Caco-2 (cell line): ENCODE data around the gene STAB2. TPM values are rescaled to one million over a fixed set of nuclear protein-coding genes. Genes with fewer than 3 reads are reported as not detected.

Experiments
- BruUV-seq: library from RNA; stranded (reverse); fragments of 400-500 nt; replicated peaks from 2 replicates; lab custom pipeline; 2021; lab: Mats Ljungman, UMichigan
- CTCF ChIA-PET: fragments of 300-600 bp; sonication (Branson Sonifier 250); formaldehyde crosslinking; loops from one replicate; lab custom pipeline; 2022; ENCODE audit warnings: antibody characterized with exemption; lab: Charles Lee
- POLR2A ChIA-PET: fragments of 300-600 bp; sonication (Branson Sonifier 250); formaldehyde crosslinking; loops from one replicate; lab custom pipeline; 2022; ENCODE audit warnings: antibody characterized with exemption; lab: Charles Lee
- DNase-seq, 2 experiments: peaks; one replicate each; pipeline versions ENCODE4 v3.0.0 to v3.0.0-alpha.2; 2020 to 2022
- H3K27me3 ChIP-seq: replicated peaks from 2 replicates; pipeline ENCODE4 v1.6.0; 2011; ENCODE audit warnings: low read length; ENCODE audit not compliant: control insufficient read depth, insufficient read depth
- H3K36me3 ChIP-seq: 2 replicates; pipeline ENCODE4 v1.5.1; 2011; ENCODE audit warnings: low read length; ENCODE audit not compliant: control insufficient read depth, insufficient read depth
- H3K4me1 ChIP-seq: fragments of 250-450 bp; sonication (Bioruptor Pico); 2 replicates; pipeline ENCODE4 v1.5.1; 2020; ENCODE audit warnings: mild to moderate bottlenecking
- H3K4me3 ChIP-seq: 2 replicates; pipeline ENCODE4 v1.5.1; 2011; ENCODE audit warnings: low read depth, mild to moderate bottlenecking, control low read depth, low read length
- H3K9me3 ChIP-seq: fragments of 250-450 bp; sonication (Bioruptor Pico); 2 replicates; pipeline ENCODE4 v1.5.1; 2020; ENCODE audit warnings: mild to moderate bottlenecking, moderate library complexity
- H3K27ac Mint-ChIP-seq: one replicate; pipeline ENCODE4 v1.8.0; 2022; ENCODE audit warnings: mixed read lengths; ENCODE audit not compliant: unreplicated experiment
- H3K27me3 Mint-ChIP-seq: one replicate; pipeline ENCODE4 v1.8.0; 2022; ENCODE audit warnings: mixed read lengths; ENCODE audit not compliant: insufficient read depth, unreplicated experiment
- H3K36me3 Mint-ChIP-seq: one replicate; pipeline ENCODE4 v1.8.0; 2022; ENCODE audit warnings: mild to moderate bottlenecking, mixed read lengths; ENCODE audit not compliant: insufficient read depth, unreplicated experiment
- H3K4me1 Mint-ChIP-seq: one replicate; pipeline ENCODE4 v1.8.0; 2022; ENCODE audit warnings: low read depth, mixed read lengths; ENCODE audit not compliant: unreplicated experiment
- H3K4me3 Mint-ChIP-seq: one replicate; pipeline ENCODE4 v1.8.0; 2022; ENCODE audit warnings: mild to moderate bottlenecking, moderate library complexity, mixed read lengths; ENCODE audit not compliant: unreplicated experiment
- H3K9me3 Mint-ChIP-seq: one replicate; pipeline ENCODE4 v1.8.0; 2022; ENCODE audit warnings: mixed read lengths; ENCODE audit not compliant: unreplicated experiment
- intact Hi-C: fragments of 100-400 bp; cut with micrococcal nuclease; formaldehyde crosslinking; loops from one replicate; pipeline ENCODE4 v1.10.0; 2022; ENCODE audit not compliant: unreplicated experiment
- total RNA-seq: library from RNA; stranded (reverse); gene quantifications from 2 replicates; pipeline ENCODE4 v1.2.3, GENCODE V29; 2022
- TF ChIP-seq, protein P1 (sequence below), 2 experiments: fragments of 200-600 bp in 1 of 2; IDR thresholded peaks; 1 replicate in 1 of 2; 2 replicates in 1 of 2; pipeline versions ENCODE4 v1.5.1 to v1.8.0; 2011 to 2022; ENCODE audit warnings: antibody characterized with exemption in 1 of 2, control low read depth in 1 of 2, inconsistent platforms in 1 of 2, low read depth in 1 of 2, low read length in 1 of 2, mild to moderate bottlenecking in 1 of 2, moderate library complexity in 1 of 2; ENCODE audit not compliant: insufficient read depth in 1 of 2, severe bottlenecking in 1 of 2, unreplicated experiment in 1 of 2

STAB2 gene
- total RNA-seq, 1 experiment from 2014 or later: 0.25 TPM

DNA sequence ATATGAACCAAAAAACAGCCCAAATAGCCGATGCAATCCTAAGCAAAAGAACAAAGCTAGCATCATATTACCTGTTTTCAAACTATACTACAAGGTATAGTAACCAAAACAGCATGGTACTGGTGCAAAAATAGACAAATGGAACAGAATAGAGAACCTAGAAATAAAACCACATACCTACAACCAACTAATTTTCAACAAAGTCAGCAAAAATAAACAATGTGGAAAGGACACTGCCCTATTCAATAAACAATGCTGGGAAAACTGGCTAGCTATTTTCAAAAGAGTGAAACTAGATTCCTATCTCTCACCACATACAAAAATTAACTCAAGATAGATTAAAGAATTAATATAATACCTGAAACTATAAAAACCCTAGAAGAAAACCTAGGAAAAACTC, 17.8 kb upstream of the STAB2 start:
- TF ChIP-seq, protein P1, sequence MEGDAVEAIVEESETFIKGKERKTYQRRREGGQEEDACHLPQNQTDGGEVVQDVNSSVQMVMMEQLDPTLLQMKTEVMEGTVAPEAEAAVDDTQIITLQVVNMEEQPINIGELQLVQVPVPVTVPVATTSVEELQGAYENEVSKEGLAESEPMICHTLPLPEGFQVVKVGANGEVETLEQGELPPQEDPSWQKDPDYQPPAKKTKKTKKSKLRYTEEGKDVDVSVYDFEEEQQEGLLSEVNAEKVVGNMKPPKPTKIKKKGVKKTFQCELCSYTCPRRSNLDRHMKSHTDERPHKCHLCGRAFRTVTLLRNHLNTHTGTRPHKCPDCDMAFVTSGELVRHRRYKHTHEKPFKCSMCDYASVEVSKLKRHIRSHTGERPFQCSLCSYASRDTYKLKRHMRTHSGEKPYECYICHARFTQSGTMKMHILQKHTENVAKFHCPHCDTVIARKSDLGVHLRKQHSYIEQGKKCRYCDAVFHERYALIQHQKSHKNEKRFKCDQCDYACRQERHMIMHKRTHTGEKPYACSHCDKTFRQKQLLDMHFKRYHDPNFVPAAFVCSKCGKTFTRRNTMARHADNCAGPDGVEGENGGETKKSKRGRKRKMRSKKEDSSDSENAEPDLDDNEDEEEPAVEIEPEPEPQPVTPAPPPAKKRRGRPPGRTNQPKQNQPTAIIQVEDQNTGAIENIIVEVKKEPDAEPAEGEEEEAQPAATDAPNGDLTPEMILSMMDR (IDR thresholded peaks at IDR 0.05; ENCODE audit: insufficient read depth in 1 of 2, low read depth in 1 of 2, low read length in 1 of 2, severe bottlenecking in 1 of 2, unreplicated experiment in 1 of 2): no peak
- Mint-ChIP-seq H3K4me3 (no peak overlapping the region), H3K36me3 (no peaks in the 10 kb centered on the region), H3K4me1 (no peaks in the 10 kb centered on the region), H3K27ac (no peak overlapping the region), H3K9me3 (peaks cover 30% of the 10 kb centered on the region), H3K27me3 (peaks cover 4% of the 10 kb centered on the region)
- peaks cover 15% of the 10 kb centered on the region for H3K9me3 ChIP-seq
- H3K36me3 ChIP-seq: no peaks in the 10 kb centered on the region
- intact Hi-C loops: no loop called here
- no peak for DNase-seq
- no peak overlapping the region for H3K4me3 ChIP-seq
- no peaks in the 10 kb centered on the region for H3K27me3 ChIP-seq
- ChIA-PET CTCF (no interaction called here), POLR2A (no interaction called here)
- BruUV-seq: no TSS peak
- H3K4me1 ChIP-seq: no peaks in the 10 kb centered on the region

DNA sequence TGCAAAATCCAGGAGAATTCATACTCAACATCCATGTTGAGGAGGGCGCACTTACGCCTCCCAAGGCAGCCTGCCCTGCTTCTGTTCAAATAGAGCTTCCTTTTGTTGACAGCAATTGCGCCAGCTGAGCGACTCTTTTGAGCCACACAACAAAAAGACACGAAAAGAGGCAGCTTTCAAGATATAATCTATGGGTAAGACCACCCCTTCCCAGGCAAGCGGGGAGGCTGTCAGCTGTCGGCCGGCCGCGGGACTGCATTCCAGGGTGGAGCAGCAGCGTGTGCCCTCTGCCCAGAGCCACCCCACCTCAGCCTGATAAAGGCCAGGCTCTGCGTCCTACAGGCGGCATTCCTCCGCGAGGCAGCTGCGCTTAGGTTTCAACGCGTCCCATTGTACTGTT, 15.8 kb upstream of the STAB2 start:
- ChIA-PET POLR2A (interaction anchor here (0.5 kb wide), 1 partner anchor 10 kb away, joined by 3 read pairs; no protein-coding TSS in a partner anchor), CTCF (interaction anchor here (1.1 kb wide), 2 partner anchors 61 to 733 kb away, joined by 4 read pairs; no protein-coding TSS in a partner anchor)
- no peak overlapping the region for H3K27ac Mint-ChIP-seq
- H3K9me3 ChIP-seq: peaks cover 2% of the 10 kb centered on the region
- H3K36me3 Mint-ChIP-seq: no peaks in the 10 kb centered on the region
- intact Hi-C loops: no loop called here
- peak overlapping the region; percentile 16; the same call in 1 of the 2 replicates for H3K4me3 ChIP-seq
- H3K36me3 ChIP-seq: no peaks in the 10 kb centered on the region
- H3K4me1 ChIP-seq: no peaks in the 10 kb centered on the region
- TF ChIP-seq, protein P1 (IDR thresholded peaks at IDR 0.05; ENCODE audit: insufficient read depth in 1 of 2, low read depth in 1 of 2, low read length in 1 of 2, severe bottlenecking in 1 of 2, unreplicated experiment in 1 of 2): no peak
- H3K27me3 ChIP-seq: no peaks in the 10 kb centered on the region
- H3K9me3 Mint-ChIP-seq: peaks cover 17% of the 10 kb centered on the region
- peak overlapping the region; percentile 43 for H3K4me3 Mint-ChIP-seq
- DNase-seq: peak; percentile 57 to 76
- BruUV-seq: no TSS peak
- H3K4me1 Mint-ChIP-seq: no peaks in the 10 kb centered on the region
- H3K27me3 Mint-ChIP-seq: peaks cover 7% of the 10 kb centered on the region

DNA sequence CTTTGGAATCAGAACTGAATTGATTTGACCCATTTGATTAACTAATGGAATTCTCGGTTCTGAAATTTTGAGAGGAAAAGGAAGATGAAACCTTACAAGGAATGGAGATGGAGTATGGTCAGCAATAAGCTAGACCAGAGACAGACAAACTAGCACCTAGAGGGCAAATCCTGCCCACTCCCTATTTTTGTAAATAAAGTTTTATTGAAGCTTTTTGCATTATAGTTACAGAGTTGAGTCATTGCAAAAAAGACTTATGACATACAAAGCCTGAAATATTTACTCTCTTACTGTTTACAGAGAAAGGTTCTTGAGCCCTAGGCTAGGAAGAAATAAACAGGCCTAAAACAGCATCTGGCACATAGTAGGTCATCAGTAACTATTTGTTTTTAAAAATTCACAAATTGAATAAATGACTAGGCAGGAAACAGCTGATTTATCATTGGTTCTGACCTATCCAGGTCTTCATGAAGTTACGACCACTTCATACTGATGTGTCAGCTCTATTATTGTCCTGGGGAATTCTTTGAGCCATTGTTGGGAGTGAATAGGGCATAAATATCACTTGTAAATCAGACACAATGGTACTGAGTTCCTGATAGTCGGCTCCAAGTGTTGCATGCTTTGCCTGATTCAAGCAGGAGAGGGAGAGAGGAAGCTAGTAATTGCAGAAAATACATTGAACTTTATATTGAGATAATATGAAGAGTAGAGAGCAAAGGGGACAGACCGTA, 14.6 kb upstream of the STAB2 start:
- Histone ChIP-seq H3K36me3 (no peaks in the 10 kb centered on the region), H3K4me1 (no peaks in the 10 kb centered on the region), H3K4me3 (no peak overlapping the region), H3K9me3 (no peaks in the 10 kb centered on the region), H3K27me3 (no peaks in the 10 kb centered on the region)
- CTCF ChIA-PET: no interaction called here
- Mint-ChIP-seq H3K4me1 (no peaks in the 10 kb centered on the region), H3K4me3 (no peak overlapping the region), H3K36me3 (no peaks in the 10 kb centered on the region), H3K27me3 (peaks cover 6% of the 10 kb centered on the region), H3K9me3 (peaks cover 5% of the 10 kb centered on the region), H3K27ac (no peak overlapping the region)
- no TSS peak for BruUV-seq
- intact Hi-C loops: no loop called here
- DNase-seq: no peak
- POLR2A ChIA-PET: no interaction called here
- TF ChIP-seq, protein P1 (IDR thresholded peaks at IDR 0.05; ENCODE audit: insufficient read depth in 1 of 2, low read depth in 1 of 2, low read length in 1 of 2, severe bottlenecking in 1 of 2, unreplicated experiment in 1 of 2): no peak
